Activated CD8-positive, alpha-beta memory T cell treated with anti-CD3 and anti-CD28 coated beads for 4 hours (primary cell): ENCODE results near the gene CYP2F1.
"Not testable (repeated sequence)": the region's sequence is repeated elsewhere in the genome, so short reads cannot be mapped to it uniquely, and the experiment has no call there.

Source experiments
- DNase-seq, 2 donors: peaks; one replicate each; pipeline ENCODE4 v3.0.0-alpha.2; 2020; ENCODE audit warnings: low read depth in 2 of 2

Gene CYP2F1

GRCh38 chr19:41126765-41127203 is 12.6 kb downstream of the CYP2F1 start:
- not testable (repeated sequence) for DNase-seq

- not testable (repeated sequence) for DNase-seq
Measured at GRCh38 chr19:41127362-41127761, 13.1 kb downstream of the CYP2F1 start.

- peak; percentile 42 to 61 for DNase-seq
Measured at GRCh38 chr19:41127801-41128300, 13.6 kb downstream of the CYP2F1 start.

GRCh38 chr19:41128692-41129091 is 14.5 kb downstream of the CYP2F1 start:
- DNase-seq: no peak

GRCh38 chr19:41131186-41131585 is 17.0 kb downstream of the CYP2F1 start:
- no peak for DNase-seq

DNA sequence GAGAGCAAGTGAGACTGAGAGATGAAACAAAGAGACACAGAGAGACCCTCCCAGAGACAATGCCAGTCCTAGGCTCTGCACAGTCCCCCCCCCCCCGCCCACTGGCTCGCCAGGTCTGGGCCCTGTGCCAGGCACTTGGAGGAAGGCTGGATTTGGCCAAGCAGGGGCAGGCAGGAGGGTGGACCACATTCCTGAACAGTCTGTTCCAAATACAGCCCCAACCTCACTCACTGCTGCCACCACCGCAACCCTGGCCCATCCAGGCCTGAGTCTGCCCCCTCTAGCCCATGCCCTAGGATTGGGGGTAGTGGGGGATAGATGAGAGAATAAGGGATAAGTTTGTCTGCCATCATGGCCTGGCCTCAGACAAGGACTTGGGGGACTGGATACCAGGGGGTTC is 19.0 kb downstream of the CYP2F1 start:
- DNase-seq: no peak

DNA sequence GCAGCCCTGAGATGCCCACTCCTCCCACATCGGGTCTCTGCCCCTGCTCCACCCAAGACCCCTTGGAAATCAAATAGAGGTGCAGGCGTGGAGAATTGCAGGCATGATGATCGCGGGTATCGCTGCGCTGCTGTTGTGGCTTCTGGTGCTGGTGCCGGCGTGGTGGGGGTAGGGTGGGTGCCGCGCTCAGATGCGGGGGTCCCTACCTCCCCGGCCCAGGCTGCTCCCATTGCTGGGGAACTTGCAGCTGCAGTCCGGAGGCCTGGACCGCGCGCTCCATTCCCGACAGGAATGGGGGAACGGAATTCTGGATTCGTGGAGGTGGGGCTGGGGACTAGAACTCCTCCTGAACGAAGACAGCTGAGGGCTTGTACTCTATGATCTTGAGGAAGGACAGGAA is 20.4 kb downstream of the CYP2F1 start:
- DNase-seq: no peak

- DNase-seq: peak in 1 of 2 donors; percentile 14
Measured at GRCh38 chr19:41135390-41136384, 21.5 kb downstream of the CYP2F1 start.

- DNase-seq: no peak
Measured at GRCh38 chr19:41136636-41137455, 22.6 kb downstream of the CYP2F1 start.

- DNase-seq: peak; percentile 77 to 78
Measured at GRCh38 chr19:41144403-41144802, 30.2 kb downstream of the CYP2F1 start.

DNA sequence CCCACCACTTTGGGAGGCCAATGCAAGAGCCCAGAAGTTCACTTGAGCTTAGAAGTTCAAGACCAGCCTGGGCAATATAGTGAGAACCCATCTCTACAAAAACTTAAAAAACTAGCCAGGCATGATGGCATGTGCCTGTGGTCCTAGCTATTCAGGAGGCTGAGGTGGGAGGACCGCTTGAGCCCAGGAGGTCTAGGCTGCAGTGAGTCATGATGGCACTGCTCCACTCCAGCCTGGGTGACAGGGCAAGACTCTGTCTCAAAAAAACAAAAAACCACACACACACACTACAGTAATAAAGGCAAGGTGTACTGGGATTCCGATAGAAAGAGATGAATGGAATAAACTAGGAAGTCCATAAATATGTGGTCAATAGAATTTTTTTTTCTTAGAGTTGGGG is 35.6 kb downstream of the CYP2F1 start:
- no peak for DNase-seq

- DNase-seq: not testable (repeated sequence)
Measured at GRCh38 chr19:41150986-41151385, 36.8 kb downstream of the CYP2F1 start.

DNA sequence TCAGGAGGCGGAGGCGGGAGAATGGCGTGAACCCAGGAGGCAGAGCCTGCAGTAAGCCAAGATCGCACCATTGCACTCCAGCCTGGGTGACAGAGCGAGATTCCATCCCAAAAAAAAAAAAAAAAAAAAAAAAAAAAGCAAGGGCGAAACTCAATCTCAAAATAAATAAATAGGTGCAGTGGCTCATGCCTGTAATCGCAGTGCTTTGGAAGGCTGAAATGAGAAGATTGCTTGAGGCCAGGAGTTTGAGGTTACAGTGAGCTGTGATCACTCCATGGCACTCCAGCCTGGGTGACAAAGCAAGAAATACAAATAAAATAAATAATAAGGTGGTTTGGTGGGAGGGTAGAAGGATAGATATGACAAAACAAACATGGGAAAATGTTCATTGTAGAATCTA is 39.8 kb downstream of the CYP2F1 start:
- DNase-seq: no peak

DNA sequence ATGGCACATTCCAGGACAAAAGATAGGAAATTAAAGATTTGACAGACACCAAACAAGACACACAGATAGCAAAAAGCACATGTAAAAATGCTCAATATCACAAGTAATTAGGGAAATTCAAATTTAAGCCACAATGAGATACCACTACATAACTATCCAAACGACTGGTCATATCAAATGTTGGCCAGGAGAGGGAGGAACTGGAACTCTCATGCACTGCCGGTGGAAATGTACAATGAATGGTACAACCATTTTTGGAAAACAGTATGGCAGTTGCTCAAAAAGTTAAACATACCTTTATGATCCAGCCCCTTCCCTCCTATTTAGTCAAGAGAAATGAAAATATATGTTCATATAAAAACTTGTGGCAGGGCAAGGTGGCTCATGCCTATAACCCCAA is 42.0 kb downstream of the CYP2F1 start:
- no peak for DNase-seq

- no peak for DNase-seq
Measured at GRCh38 chr19:41159881-41160280, 45.6 kb downstream of the CYP2F1 start.

DNA sequence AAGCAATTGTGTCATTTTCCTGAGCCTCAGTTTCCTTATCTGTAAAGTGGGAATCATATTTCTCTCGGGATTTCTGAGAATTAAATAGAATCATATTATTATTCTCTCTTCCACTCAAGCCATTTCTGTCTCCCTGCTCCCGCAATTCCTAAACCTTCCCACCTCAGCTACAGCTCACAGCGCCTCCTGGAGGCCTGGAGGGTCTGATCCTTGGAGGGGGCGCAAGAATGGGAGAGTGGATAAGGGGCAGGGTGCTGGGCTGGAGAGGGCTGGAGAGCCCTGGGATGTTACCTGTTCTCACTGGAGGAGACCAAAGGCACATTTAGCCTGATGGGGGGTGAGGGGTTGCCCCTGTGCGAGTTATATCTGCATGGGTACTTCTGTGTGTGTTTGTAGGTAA is 47.7 kb downstream of the CYP2F1 start:
- DNase-seq: no peak

DNA sequence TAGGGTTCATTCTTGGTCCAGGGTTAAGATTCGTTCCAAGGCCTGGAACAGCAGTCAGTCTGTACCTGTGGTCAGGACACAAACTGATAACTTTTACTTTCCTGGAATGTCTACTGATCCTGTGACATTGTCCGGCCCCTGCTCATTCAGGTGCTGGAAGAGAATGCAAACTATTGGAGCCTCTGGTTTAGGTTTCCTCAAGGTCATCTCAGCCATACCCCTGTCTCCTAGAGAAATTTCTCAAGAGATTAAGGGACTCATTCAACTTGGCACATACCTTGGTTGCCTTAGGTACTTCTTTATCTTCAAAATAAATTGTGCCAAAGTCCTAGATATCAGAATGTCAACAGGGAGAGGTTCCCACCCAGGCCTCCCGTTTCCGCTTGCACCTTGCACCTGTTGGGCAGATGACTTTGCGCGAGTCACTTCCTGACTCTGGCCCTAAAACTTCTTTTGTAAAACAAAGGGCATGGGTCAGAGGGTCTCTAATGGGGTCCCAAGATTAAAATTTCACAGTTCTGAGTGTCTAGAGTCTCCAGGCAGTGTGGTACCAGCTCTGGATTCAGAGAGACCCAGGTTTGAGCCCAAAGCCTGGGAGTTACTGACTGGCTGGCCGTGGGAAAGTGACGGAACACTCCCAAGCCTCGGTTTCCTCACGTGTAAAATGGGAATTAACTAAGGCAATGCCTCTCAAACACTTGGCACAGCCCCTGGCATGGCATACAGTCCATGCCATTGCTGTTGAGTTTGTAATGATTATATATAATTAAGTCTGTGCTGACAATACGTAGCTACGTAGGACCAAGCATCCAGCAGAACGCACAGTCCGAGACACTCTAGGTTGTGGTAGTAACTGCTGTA is 52.9 kb downstream of the CYP2F1 start:
- no peak for DNase-seq

DNA sequence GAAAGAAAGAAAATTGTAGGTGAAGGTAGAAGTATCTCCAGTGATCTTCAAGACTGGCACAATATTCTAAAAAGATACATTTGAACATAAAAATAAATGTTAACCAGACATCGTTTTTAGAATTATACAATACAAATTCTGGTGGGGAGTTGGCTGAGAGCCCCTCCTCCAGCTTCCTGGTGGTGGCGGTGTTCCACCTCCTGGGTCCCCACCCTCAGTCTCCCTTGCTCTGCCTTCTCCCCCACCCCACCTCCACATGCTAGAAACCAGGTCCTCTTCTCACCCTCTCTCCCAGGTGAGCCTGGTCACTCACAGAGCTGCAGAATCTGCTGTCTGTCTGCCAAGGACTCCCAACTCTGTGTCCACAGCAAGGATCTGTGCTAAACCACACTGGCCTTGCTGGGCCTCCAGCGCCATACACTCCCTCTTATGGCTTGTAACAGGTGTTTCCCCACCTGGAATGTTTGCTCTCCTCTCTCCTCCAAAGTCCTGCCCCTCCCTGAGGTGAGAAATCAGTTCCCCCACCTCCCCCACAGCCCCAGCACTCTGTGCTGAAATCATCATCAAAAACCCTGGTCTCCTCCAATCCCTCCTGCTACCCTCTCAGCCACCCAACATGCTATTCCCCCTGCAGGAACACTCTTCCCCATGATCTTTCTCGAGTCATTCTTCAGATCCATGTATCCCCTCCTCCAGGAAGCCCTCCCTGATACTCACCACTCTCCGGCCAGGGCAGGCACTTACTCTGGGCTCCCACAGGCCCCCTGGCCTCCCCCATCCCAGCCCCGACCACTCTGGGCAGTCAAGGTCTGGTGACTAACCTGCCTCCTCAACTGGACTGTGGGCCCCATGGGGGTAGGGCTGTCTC is 58.3 kb downstream of the CYP2F1 start:
- DNase-seq: no peak

DNA sequence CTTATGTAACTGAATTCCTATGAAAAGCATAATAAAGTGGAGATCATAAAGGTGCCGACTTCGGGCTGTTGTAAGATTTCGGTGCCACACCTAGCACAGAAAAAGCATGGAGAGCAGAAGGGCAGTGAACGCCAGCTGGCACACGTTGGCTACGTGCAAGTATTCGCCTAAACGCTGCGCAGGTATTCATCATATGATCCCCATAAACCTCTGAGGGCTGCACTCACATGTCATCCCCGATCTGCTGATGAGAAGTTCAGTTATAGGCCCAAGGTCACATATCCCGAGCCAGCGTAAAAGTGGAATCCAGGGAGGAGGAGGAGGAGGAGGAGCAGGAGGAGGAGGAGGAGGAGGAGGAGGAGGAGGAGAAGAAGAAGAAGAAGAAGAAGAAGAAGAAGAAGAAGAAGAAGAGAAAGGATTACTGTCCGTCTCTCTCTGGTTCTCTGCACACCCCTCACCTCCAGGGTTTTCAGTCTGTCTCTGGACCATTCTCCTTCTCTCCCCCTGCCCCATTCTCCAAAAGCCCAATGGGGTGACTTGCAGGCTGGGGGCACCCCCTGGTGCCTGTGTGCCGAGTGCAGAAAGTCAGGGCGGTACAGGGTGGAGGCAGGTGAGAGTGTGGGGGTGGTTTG is 60.2 kb downstream of the CYP2F1 start:
- no peak for DNase-seq
